ENCODE data around the gene STRC.
"Not testable (repeated sequence)": the region's sequence is repeated elsewhere in the genome, so short reads cannot be mapped to it uniquely, and the experiment has no call there.

STRC gene

DNA sequence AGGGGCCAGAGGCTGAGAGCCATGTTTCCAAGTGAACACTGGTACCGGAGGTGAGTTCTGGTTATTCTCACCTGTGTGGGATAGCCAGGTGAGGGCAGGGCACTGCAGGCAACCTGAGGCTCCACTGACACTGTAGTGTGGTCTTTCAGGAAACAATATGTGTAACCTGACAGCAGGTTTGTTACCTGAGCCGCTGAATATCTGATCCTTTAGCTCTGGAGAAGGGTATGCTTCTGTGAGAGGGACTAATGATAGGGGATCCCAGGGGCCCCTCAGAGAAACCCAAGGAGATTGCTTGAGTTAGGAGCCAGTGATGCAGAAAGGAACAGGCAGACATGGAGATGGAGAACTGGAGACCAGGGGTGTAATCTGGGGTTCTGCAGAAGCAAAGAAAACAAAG lies at the start of gene STRC:
Gene STRC (minus strand): TSS at position 101 of the 400 bp plus-strand sequence. CDS start 78 bp downstream, at position 23.
- intact Hi-C loops (cut with DNase I; ENCODE audit: low total_unique reads); H3K27ac ChIP-seq; H3K4me3 ChIP-seq; H3K36me3 ChIP-seq; H3K9me3 ChIP-seq; DNase-seq; H3K4me1 ChIP-seq: not testable (repeated sequence)
- peaks cover 0 to 16% of the 10 kb centered on the region in 2 donors for H3K27me3 ChIP-seq

GRCh38 chr15:43666177-43666576 lies 47.6 kb upstream of the STRC start:
- H3K27me3 ChIP-seq; H3K4me3 ChIP-seq; H3K27ac ChIP-seq; DNase-seq; H3K9me3 ChIP-seq; H3K4me1 ChIP-seq; intact Hi-C loops (cut with DNase I; ENCODE audit: low total_unique reads); H3K36me3 ChIP-seq: not testable (repeated sequence)

DNA sequence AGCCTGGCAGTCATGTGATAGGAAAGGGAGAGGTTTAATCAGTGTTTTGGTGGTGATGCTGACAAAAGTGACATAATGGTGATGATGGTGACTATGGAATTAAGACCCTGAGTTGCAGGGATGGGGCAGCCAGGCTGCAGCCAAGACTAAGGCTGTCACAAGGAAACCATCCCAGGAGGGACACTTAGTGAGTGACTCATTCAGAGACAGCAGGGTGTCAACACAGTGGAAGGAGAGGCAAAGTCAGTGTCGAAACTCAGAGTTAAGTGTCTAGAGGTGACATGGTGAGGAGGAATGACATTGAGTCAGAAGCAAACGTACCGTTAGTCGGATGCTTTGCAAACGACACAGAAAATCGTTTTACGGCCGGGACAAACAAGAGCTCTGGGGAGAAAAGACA lies 44.7 kb upstream of the STRC start:
- H3K4me3 ChIP-seq; H3K36me3 ChIP-seq; H3K4me1 ChIP-seq; DNase-seq; H3K9me3 ChIP-seq; intact Hi-C loops (cut with DNase I; ENCODE audit: low total_unique reads); H3K27ac ChIP-seq; H3K27me3 ChIP-seq: not testable (repeated sequence)

DNA sequence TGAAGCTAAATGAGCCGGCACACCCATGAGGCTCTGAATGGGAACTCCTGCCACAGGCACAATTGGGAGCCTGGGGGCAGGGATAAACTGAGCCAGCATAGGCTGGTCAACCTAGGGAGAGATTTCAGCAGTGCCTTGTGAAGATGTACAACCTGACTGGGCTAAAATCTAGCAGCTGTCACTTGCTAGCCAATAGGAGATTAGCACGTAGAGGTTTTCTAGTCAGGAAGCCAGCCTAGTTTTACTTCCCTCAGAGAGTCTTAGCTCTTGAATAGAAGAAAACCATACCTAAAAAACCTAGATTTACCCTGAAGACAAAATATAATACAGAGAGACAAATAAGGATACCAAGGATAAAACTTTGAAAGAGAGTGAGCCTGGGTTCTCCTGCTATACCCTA lies 43.7 kb upstream of the STRC start:
- intact Hi-C loops (cut with DNase I; ENCODE audit: low total_unique reads); H3K4me1 ChIP-seq; H3K9me3 ChIP-seq: not testable (repeated sequence)

GRCh38 chr15:43659727-43660126 lies 41.1 kb upstream of the STRC start:
- H3K27ac ChIP-seq; H3K9me3 ChIP-seq; H3K4me1 ChIP-seq; H3K27me3 ChIP-seq; DNase-seq; intact Hi-C loops (cut with DNase I; ENCODE audit: low total_unique reads); H3K36me3 ChIP-seq; H3K4me3 ChIP-seq: not testable (repeated sequence)

More for the DNA sequence above, 43.7 kb upstream of the STRC start:
- DNase-seq, H3K27ac ChIP-seq, H3K27me3 ChIP-seq, H3K4me3 ChIP-seq, H3K36me3 ChIP-seq: not testable (repeated sequence)

DNA sequence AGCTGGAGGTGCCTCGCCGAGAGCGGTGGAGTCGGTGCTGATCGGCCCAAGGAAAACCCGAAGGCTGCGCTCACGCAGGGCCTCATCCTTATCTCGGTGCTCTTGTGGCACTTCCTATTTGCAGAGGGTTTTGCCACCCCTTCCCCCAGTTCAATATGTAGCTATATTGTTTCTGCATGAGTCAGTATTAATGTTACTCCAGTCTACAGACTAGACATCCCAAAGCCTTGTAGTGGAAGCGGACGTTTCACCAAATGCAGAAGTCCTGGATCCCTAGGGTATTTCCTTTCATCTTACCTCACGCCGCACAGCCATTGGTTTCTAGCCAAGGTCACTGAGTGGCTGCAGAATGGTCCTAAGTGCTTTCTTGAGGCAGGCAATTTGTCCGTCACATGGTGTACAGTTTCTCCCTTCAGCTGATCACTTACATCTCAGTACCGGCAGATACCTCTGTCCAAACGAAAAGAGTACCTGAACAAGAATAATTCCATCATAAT lies 30.9 kb upstream of the STRC start:
- H3K4me3 ChIP-seq; H3K27me3 ChIP-seq; intact Hi-C loops (cut with DNase I; ENCODE audit: low total_unique reads); H3K9me3 ChIP-seq; H3K27ac ChIP-seq; H3K4me1 ChIP-seq; DNase-seq: not testable (repeated sequence)
- H3K36me3 ChIP-seq, result peaks cover 8 to 51% (median 18%) of the 10 kb centered on the region in 3 donors

DNA sequence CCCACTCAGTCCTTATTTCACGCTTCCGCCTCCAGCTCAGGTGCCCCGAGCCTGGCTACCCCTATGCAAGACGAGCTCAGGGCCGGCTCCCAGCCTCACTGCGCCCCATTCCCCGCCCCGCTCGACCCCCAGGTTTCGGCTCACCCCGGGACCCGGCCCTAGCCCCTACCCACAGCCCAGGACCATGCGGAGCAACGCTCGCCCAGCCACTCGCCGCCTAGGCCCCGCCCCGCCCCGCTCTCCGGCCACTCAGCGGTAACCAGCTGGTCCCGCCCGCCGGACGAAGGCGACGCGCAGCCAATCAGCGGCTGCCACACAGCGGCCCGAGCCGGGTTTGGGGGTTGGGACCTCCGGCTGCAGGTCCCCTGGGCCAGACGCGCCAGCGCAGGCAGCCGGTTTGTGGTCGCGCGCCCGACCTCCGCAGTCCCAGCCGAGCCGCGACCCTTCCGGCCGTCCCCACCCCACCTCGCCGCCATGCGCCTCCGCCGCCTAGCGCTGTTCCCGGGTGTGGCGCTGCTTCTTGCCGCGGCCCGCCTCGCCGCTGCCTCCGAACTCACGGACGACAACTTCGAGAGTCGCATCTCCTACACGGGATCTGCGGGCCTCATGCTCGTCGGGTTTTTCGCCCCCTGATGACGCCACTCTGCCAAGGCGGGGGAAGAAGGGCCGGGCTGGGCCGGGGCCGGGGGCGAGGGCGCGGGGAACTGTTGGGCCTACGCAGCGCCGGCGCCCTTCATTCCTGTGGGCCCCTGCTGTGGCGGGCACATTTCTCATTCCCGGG lies 30.2 kb upstream of the STRC start, which contains the start of gene CATSPER2:
Gene CATSPER2 (minus strand): TSS at position 196 of the 781 bp plus-strand sequence. CDS start 783 bp downstream, outside the sequence.
- no peak within 1 kb of the TSS for H3K4me3 ChIP-seq
- TF ChIP-seq, protein P1, sequence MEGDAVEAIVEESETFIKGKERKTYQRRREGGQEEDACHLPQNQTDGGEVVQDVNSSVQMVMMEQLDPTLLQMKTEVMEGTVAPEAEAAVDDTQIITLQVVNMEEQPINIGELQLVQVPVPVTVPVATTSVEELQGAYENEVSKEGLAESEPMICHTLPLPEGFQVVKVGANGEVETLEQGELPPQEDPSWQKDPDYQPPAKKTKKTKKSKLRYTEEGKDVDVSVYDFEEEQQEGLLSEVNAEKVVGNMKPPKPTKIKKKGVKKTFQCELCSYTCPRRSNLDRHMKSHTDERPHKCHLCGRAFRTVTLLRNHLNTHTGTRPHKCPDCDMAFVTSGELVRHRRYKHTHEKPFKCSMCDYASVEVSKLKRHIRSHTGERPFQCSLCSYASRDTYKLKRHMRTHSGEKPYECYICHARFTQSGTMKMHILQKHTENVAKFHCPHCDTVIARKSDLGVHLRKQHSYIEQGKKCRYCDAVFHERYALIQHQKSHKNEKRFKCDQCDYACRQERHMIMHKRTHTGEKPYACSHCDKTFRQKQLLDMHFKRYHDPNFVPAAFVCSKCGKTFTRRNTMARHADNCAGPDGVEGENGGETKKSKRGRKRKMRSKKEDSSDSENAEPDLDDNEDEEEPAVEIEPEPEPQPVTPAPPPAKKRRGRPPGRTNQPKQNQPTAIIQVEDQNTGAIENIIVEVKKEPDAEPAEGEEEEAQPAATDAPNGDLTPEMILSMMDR (IDR thresholded peaks at IDR 0.05), result no peak
- no peaks in the 10 kb centered on the region for H3K9me3 ChIP-seq
- intact Hi-C loops (cut with DNase I; ENCODE audit: low total_unique reads), result no loop called here
- DNase-seq, result no peak
- H3K27me3 ChIP-seq, result no peaks in the 10 kb centered on the region
- H3K36me3 ChIP-seq, result peaks cover 8 to 51% (median 18%) of the 10 kb centered on the region in 3 donors
- H3K4me1 ChIP-seq, result no peaks in the 10 kb centered on the region
- H3K27ac ChIP-seq, result no peak within 1 kb of the TSS

- H3K9me3 ChIP-seq; DNase-seq; intact Hi-C loops (cut with DNase I; ENCODE audit: low total_unique reads); H3K4me3 ChIP-seq; H3K27ac ChIP-seq; H3K36me3 ChIP-seq; H3K27me3 ChIP-seq; H3K4me1 ChIP-seq: not testable (repeated sequence)
These were observed 20.0 kb upstream of the STRC start for GRCh38 chr15:43638464-43639204.

DNA sequence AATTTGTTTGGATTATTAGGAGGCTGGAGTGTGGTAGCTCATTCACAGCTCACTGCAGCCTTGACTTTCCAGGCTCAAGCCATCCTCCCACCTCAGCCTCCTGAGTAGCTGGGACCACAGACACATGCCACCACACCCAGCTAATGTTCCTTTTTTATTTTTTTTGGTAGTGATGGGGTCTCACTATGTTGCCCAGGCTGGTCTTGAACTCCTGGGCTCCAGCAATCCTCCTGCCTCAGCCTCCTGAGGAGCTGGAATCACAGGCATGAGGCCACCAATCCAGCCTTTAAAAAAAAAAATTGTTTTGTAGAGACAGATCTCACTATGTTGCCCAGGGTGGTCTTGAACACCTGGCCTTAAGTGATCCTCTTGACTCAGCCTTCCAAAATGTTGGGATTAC lies 8.3 kb upstream of the STRC start:
- H3K4me3 ChIP-seq; H3K4me1 ChIP-seq; H3K9me3 ChIP-seq; DNase-seq; intact Hi-C loops (cut with DNase I; ENCODE audit: low total_unique reads); H3K27me3 ChIP-seq; H3K27ac ChIP-seq; H3K36me3 ChIP-seq: not testable (repeated sequence)
